GM19452 (cell line): ENCODE results near the gene ACAT1.
"Not testable (repeated sequence)": the region's sequence is repeated elsewhere in the genome, so short reads cannot be mapped to it uniquely, and the experiment has no call there.

Experiments
- ATAC-seq: cut with Tn5 transposase; IDR thresholded peaks from one replicate; pipeline ENCODE4 v1.9.1; 2021; ENCODE audit not compliant: unreplicated experiment

Gene ACAT1

DNA sequence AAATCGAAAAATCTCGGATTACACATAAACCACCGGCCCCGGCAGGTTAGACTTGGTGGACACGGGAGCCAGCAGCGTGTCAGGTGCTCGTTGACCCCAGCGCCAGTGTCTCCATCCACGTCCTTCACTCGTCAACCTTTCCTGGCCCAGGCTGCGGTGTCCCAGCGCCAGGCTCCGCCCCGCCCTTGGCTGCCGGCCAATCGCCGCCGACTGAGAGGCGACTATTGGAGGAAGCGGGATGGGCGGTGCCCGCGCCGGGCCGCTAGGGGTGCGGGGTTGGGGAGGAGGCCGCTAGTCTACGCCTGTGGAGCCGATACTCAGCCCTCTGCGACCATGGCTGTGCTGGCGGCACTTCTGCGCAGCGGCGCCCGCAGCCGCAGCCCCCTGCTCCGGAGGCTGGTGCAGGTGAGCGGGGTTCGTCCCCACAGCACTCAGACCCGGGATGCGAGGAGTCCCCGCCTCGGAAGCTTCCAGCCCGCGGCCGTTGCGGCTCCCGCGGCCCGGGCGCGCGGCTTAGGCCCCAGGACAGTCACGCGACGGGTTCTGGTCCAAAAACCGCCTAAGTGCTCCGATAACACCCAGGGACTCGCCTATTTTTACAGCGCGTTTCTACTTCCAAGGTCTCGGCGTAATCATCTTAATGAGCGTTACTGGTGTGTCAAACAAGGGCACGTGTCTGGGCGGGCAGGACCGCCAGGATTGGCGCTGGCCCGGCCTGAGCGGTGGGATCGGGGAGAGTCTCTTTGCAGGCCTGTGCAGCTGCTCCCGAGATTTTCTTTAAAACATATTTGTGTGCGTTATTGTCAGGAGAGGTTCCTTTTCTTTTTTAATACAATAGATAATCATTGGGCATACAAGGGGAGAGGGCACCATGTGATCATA, at the start of gene ACAT1:
Gene ACAT1 (plus strand): TSS at position 294 of the 882 bp plus-strand sequence. CDS start 40 bp downstream, at position 334.
- peak; percentile 98 for ATAC-seq

DNA sequence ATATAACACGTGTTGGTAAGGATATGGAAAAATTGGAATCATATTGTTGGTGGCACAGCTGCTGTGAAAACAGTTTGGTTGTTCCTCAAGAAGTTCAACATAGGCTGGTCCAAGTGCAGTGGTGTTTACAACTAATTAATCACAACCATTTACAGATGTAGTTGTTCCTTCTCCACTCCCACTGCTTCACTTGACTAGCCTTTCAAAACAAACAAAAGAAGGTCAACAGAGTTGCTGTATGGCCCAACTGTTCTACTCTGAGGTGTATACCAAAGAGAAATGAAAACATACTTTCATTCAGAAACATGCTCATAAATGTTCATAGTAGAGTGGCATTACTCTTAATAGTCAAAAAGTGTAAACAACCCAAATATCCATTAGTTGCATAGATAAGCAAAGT, 36.6 kb upstream of the ACAT1 start:
- ATAC-seq = no peak

DNA sequence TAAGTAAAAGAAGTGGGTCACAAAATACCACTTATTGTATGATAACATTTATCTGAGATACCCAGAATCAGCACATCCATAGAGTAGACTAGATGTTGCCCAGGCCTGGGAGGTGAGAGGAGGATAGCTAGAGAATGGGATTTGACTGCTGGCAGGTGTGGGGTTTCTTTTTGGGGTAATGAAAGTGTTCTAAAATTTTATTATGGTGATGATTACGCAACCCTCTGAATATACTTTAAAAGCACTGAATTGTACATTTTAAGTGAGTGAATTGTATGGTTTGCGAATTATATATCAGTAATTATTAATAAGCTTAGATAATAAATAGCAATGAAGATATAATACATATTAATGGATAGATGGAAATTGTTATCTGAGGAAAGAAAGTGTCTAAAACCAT, 35.7 kb upstream of the ACAT1 start:
- ATAC-seq = no peak

DNA sequence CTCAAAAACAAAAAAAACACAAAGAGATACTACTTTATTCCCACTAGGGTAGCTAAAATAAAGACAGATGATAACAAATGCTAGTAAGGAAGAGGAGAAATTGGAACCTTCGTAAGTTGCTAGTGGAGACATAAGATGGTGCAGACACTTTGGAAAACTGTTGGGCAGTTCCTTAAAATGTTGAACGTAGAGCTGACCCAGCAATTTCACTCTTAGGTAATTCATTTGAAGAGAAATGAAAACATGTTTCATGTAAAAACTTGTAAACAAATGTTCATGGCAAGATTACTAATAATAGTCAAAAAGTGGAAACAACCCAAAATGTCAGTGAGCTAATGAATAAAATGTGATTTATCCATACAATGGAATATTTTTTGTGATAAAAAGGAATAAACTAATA, 29.2 kb upstream of the ACAT1 start:
- ATAC-seq = no peak

DNA sequence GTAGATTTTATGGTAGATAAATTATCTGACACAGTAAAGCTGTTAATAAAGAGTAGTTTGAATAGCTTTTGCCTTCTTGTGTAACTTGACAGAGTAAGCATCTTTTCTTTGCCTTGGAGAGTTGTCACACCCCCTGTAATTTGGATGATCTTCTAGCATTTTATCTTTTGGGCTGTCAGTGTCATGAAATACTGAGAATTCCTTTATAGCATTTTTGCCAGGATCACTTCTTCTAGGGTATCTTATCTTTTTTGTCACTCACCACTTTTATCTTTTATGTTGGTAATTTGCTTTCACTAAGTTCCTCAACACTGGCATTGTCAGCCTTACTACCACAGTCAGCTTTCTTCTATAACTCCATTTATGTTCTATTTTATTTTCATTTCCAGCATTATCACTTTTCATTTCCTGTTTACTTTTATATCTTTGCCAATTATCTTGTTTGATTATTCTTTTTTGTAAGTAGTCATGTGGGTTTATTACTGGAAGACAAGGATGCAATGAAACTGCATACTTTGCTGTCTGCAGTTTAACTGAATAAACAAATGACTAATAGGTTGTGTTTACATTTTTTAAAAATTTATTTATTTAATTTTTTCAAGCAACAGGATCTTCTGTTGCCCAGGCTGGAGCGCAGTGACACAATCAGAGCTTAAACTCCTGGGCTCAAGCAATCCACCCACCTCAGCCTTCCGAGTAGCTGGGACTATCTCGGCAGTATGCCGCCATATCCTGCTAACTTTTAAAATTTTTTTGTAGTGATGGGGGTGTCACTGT, 28.1 kb upstream of the ACAT1 start:
- ATAC-seq = no peak

DNA sequence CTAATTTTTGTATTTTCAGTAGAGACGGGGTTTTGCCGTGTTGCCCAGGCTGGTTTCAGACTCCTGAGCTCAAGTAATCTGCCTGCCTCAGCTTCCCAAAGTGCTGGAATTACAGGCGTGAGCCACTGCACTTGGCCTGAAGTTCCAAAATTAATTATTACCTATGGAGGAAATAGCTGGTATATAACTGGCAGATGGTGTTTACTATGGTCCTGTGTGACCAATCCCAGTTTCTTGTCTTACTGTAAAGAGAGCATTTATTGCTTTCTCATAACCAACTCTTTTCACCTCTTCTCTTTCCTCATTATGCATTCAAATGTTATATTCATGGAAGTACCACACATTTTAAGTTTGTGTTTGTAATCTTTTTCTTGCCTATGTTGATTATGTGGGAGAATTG, 24.2 kb upstream of the ACAT1 start:
- ATAC-seq = no peak

DNA sequence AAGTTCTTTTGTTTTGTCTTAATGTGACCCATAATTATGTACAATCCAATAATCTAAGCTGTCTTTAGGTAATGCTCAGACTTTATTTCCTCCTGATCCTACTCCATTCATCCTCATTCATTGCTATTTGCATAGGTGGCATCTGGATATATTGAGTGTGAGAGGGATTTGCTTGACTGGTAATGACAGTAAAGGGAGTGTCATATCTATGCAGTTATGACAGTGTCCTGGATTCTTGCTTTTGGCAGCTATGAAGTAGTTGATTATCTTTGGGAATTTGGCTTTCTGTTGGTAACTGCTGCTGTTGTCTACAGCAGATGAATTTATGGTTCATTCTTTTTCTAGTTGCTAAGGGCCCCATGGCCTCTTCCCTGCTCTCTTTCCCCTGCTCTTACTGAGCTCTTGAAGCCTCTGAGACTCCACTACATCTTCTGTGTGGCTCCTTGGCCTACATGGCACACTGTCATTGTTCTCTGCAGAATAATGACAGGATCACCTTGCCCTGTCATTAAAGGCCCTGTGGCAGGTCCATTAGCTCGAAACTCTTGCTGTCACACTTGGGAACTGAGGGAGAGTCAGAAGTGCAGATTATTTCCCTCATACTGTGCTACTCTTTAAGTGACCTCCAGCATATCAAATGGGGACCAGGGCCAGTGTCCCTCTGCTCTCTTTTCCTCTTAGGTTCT, 20.1 kb upstream of the ACAT1 start:
- ATAC-seq = no peak

DNA sequence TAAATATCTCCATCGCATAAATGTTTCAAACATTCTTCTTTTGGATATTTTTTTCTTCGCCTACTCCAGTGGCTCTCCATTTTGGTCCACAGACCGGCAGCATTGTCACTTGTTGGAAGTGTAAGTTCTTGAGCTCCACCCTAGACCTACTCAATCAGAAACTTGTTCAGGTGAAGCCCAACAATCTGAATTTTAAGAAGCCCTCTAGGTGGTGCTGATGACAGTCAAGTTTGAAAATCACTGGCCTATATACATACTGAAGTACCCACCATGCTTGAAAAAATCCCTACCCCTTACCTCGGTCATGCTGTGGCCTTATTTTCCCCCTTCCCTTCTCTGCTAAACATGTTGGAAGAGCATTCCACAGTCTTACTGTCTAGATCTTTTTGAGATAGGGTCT, 10.2 kb upstream of the ACAT1 start:
- no peak for ATAC-seq

DNA sequence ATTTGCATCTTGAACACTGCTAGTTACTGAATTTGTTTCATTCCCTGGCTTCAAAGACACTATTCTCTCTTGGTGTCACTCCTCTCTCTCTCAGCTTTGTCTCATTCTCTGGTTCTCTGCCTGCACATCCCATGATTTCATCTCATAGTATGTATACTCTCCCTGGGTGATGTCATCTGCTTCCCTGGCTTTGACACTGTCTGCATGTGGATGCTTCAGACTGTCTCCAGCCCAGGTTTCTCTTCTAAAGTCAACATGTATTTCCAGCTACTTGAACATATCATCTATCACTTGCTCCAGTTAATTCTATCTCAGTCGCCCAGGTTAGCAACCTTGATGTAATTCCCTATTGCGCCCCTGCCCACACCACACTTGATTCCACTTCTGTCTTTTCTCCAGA, 9.3 kb upstream of the ACAT1 start:
- ATAC-seq = no peak

DNA sequence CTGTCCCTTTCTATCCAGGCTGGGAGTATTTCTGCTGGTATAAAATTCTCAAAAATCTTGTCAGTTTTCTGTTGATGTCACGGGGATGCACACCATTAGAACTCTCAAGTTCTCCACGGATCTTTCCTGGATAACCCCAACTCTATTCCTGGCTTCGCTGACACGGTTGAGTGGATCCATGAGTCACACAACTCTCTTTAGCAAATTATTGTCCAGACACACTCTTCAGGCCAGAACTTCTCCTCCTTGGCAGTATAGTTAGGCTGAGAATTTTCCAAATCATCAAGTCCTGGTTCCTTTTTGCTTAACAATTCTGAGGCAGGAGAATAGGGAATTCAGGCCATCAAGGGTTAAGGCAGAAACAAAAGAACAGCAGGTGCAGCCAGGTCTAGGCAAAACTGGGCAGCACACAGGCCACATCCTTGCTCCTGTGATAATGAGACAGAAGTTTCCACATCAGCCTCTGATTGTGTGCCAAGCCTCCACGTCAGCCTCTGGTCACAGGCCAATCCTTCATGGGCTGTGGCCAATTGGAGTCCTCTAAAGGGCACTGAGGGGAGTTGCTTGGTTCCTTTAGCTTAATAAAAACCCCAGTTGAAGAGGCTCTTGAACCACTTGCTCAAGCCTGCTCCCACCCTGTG, 5.7 kb upstream of the ACAT1 start:
- ATAC-seq = no peak

DNA sequence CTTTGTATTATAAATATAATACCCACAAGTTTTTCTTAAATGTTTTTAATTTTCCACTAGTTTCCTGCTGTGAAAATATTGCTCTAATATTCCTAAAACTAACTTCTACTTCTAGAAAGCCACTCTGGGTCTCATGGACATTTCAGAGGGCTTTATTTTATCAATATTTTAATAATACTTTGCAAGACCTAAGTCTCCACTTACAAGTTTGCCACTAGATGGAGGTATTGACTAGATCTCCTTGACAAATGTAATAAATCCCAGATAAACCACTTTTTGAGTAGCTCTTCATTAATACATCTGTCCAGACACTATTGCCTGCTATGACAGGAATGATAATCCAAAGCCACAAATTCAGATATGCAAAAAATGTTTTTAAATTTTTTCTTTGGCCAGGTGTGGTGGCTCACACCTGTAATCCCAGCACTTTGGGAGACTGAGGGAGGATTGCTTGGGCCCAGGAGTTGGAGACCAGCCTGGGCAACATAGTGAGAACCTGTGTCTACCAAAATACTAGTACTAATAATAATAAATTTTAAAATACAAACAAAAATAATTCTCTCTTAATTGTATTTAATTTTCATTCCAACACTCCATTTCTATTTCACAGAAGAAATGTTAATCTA, 3.5 kb upstream of the ACAT1 start:
- no peak for ATAC-seq

DNA sequence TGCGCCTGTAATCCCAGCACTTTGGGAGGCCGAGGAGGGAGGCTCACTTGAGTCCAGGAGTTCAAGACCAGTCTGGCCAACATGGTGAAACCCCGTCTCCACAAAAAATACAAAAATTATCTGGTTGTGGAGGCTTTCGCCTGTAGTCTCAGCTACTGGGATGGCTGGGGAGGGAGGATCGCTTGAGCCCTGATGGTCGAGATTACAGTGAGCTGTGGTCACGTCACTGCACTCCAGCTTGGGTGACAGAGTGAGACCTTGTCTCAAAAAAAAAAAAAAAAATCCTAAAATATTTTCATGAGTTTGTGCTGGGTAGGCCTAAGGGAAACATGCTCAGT, 462 bp upstream of the ACAT1 start:
- ATAC-seq = not testable (repeated sequence)

DNA sequence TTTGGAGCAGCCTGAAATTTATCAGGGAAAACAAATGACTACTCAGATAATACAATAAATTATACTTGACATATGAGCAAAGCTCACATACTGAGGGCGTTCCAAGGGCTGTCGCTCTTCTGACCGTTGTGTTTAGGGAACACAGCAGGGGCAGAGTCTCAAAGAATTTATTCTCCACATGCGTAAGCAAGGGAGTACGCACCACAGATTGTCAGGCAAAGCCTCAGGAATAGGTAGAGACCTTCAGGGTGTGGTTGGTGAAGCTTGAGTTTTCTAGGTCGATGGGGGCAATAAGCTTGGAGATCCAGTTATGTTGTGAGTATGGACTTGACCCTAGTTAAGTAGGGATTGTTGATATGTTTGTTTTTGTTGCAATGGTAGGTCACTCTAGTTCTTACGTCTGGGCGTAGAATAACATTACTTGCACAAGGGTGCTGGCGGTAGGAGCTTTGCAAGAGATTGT, 830 bp downstream of the ACAT1 start:
- ATAC-seq = no peak

DNA sequence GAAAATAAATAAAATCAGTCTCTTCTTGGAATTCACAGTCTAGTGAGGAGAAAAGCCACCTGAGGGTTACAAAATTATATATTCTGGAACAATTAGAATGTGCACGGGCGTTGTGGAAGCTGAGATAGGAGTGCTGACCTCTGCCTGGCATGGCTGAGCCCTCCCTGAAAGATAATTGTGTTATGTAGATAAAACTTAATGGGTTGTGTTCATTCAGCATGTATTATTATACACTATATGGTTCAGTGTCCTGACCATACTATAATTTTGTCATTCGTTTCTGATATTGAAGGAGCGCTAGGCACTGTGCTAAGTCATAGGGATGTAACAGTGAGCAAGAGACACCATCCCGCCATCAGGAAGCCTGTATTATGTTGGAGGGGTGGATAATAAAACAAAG, 3.7 kb downstream of the ACAT1 start:
- no peak for ATAC-seq

DNA sequence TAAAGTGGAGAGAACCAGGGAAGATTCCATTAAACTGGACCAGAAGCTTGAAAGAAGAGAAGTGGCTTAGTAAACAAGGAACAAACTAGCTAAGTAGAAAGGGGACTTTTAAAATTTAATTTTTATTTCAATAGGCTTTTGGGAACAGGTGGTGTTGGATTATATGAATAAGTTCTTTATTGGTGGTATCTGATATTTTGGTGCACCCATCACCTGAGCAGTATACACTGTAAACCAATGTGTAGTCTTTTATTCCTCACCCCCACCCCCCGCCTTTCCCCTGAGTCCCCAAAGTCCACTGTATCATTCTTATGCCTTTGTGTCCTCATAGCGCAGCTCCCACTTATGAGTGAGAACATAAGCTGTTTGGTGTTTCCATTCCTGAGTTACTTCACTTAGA, 7.4 kb downstream of the ACAT1 start:
- no peak for ATAC-seq

DNA sequence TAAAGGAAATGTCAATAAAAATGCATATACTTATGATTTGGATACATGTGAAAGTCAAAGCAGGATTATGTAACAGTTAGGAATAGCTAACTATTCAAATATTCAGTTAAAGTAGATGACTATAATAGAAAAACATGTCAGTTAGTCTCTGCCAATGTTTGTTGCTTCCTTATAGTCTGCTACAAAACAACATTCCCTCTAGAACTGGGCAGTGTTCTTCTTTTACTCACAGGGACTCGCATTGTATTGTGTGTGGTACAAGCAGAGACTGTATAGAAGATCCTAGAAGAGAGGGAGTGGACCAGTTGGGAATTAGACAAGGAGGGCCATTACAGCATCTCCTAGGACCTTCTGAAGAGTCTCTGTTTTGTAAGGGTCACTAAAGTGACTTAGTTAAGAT, 10.6 kb downstream of the ACAT1 start:
- ATAC-seq = no peak

DNA sequence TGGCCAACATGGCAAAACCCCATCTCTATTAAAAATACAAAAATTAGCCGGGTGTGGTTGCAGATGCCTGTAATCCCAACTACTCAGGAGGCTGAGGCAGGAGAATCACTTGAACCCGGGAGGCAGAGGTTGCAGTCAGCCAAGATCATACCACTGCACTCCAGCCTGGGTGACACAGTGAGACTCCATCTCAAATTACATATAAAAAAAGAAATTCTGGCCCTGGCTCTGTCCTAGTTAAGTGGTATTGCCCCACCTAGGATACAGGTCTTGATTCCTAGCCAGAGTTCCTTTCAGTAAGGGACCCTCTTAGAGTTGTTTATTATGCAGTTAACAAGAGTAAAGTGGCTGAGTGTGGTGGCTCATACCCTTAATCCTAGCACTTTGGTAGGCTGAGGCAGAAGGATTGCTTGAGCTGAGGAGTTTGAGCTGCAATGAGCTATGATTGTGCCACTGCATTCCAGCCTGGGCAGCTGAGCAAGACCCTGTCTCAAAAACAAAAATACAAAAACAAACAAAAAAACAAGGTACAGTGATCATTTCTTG, 11.7 kb downstream of the ACAT1 start:
- not testable (repeated sequence) for ATAC-seq

DNA sequence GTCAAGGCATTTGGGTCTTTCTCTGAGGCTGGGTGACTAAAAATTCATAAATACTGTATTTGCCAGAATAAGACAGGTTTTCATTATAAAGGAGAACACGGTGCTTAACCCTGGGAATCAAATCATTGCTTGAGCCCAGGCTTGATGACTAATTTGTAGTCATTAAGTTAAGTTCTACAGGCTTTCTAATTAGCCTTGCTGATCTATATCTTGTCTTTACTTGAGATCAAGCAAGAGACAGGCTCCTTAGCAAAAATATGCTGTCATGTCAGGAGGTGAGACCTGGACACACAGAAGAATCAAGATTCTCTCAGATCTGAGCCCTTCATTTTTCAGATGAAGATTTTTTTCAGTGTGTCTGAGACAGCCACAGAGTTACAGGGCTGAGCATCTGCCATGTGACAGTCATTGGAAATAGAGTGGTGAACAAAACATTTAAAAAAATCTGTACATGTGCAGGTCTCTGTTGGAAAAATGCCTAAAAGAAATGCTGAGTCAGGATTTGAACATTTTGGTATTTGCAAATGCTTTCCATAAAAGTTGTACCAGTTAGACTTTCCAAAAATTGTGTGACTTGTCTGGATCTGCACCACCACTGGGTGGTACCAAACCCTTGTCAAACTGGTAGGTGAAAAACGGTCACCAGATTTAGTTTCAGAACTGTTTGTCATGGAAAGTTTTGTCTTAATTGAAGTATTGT, 14.6 kb downstream of the ACAT1 start:
- no peak for ATAC-seq

DNA sequence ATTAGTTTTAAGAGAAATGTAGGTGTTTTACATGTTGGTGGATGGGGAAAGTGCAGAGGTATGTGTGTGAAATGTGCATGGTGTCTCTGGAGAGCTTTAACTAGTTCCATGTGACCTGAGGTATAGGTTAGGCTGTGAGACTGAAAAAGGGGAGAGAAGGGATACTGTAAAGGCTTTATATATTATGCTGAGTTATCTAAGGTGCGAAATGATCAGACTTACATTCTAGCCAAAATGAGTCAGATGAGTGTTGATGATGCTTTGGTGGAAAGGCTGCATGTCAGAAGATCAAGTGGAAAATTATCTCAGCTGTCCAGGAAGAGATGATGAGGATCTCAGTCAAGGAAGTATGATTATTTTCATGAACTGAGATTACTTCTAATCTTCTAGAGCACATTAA, 15.8 kb downstream of the ACAT1 start:
- no peak for ATAC-seq

DNA sequence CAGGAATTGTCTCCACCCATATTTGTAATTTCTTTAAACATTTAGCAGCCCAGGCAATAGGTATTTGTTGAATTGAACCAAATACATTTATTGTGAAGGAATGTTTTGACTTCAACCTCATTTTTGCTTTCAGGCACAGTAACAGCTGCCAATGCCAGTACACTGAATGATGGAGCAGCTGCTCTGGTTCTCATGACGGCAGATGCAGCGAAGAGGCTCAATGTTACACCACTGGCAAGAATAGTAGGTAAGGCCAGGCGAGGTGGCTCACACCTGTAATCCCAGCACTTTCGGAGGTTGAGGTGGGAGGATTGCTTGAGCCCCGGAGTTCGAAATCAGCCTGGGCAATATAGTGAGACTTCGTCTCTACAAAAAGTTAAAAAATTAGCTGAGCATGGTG, 20.9 kb downstream of the ACAT1 start:
- ATAC-seq = no peak
